Measurements from ENCODE around the gene HCN3. TPM values are rescaled to one million over a fixed set of nuclear protein-coding genes. Genes with fewer than 3 reads are reported as not detected.

The HCN3 gene
- total RNA-seq, 1 donor from 2014 or later = 1.0 TPM

GRCh38 chr1:155295183-155295941, 18.1 kb downstream of the HCN3 start:
- H3K4me3 ChIP-seq (ENCODE audit: low read length in 3 of 3) = peak overlapping the region in 1 of 3 donors; percentile 13
- peaks cover 4 to 16% (median 8%) of the 10 kb centered on the region in 3 donors for H3K4me1 ChIP-seq (ENCODE audit: control insufficient read depth in 3 of 3, insufficient read depth in 3 of 3, low read length in 3 of 3)
- no peaks in the 10 kb centered on the region for H3K36me3 ChIP-seq (ENCODE audit: control insufficient read depth in 3 of 3, insufficient read depth in 3 of 3, low read length in 3 of 3)
- H3K9ac ChIP-seq (ENCODE audit: low read depth in 1 of 3, low read length in 3 of 3) = no peak overlapping the region
- peaks cover 27 to 37% (median 29%) of the 10 kb centered on the region in 3 donors for H3K27me3 ChIP-seq (ENCODE audit: control insufficient read depth in 3 of 3, insufficient read depth in 3 of 3, low read length in 3 of 3)
- no peaks in the 10 kb centered on the region for H3K9me3 ChIP-seq (ENCODE audit: control insufficient read depth in 3 of 3, low read length in 3 of 3)
- no peak overlapping the region for H3K27ac ChIP-seq (ENCODE audit: low read depth, low read length)

- H3K27me3 ChIP-seq (ENCODE audit: control insufficient read depth in 3 of 3, insufficient read depth in 3 of 3, low read length in 3 of 3) = peaks cover 27 to 37% (median 29%) of the 10 kb centered on the region in 3 donors
- no peak overlapping the region for H3K4me3 ChIP-seq (ENCODE audit: low read length in 3 of 3)
- no peaks in the 10 kb centered on the region for H3K36me3 ChIP-seq (ENCODE audit: control insufficient read depth in 3 of 3, insufficient read depth in 3 of 3, low read length in 3 of 3)
- peaks cover 4 to 16% (median 8%) of the 10 kb centered on the region in 3 donors for H3K4me1 ChIP-seq (ENCODE audit: control insufficient read depth in 3 of 3, insufficient read depth in 3 of 3, low read length in 3 of 3)
- H3K9me3 ChIP-seq (ENCODE audit: control insufficient read depth in 3 of 3, low read length in 3 of 3) = no peaks in the 10 kb centered on the region
- H3K27ac ChIP-seq (ENCODE audit: low read depth, low read length) = no peak overlapping the region
- no peak overlapping the region for H3K9ac ChIP-seq (ENCODE audit: low read depth in 1 of 3, low read length in 3 of 3)
These were observed 18.6 kb downstream of the HCN3 start for GRCh38 chr1:155295942-155296267.

GRCh38 chr1:155296661-155297060, 19.4 kb downstream of the HCN3 start:
- Histone ChIP-seq H3K27ac (ENCODE audit: low read depth, low read length) (no peak overlapping the region), H3K9me3 (ENCODE audit: control insufficient read depth in 3 of 3, low read length in 3 of 3) (no peaks in the 10 kb centered on the region), H3K4me3 (ENCODE audit: low read length in 3 of 3) (no peak overlapping the region), H3K36me3 (ENCODE audit: control insufficient read depth in 3 of 3, insufficient read depth in 3 of 3, low read length in 3 of 3) (no peaks in the 10 kb centered on the region), H3K9ac (ENCODE audit: low read depth in 1 of 3, low read length in 3 of 3) (no peak overlapping the region), H3K27me3 (ENCODE audit: control insufficient read depth in 3 of 3, insufficient read depth in 3 of 3, low read length in 3 of 3) (peaks cover 27 to 37% (median 29%) of the 10 kb centered on the region in 3 donors), H3K4me1 (ENCODE audit: control insufficient read depth in 3 of 3, insufficient read depth in 3 of 3, low read length in 3 of 3) (peaks cover 4 to 16% (median 8%) of the 10 kb centered on the region in 3 donors)

- H3K4me1 ChIP-seq (ENCODE audit: control insufficient read depth in 3 of 3, insufficient read depth in 3 of 3, low read length in 3 of 3) = peaks cover 4 to 16% (median 8%) of the 10 kb centered on the region in 3 donors
- H3K27ac ChIP-seq (ENCODE audit: low read depth, low read length) = no peak overlapping the region
- H3K27me3 ChIP-seq (ENCODE audit: control insufficient read depth in 3 of 3, insufficient read depth in 3 of 3, low read length in 3 of 3) = peaks cover 27 to 37% (median 29%) of the 10 kb centered on the region in 3 donors
- H3K9ac ChIP-seq (ENCODE audit: low read depth in 1 of 3, low read length in 3 of 3) = no peak overlapping the region
- no peaks in the 10 kb centered on the region for H3K9me3 ChIP-seq (ENCODE audit: control insufficient read depth in 3 of 3, low read length in 3 of 3)
- no peaks in the 10 kb centered on the region for H3K36me3 ChIP-seq (ENCODE audit: control insufficient read depth in 3 of 3, insufficient read depth in 3 of 3, low read length in 3 of 3)
- no peak overlapping the region for H3K4me3 ChIP-seq (ENCODE audit: low read length in 3 of 3)
These were observed 20.1 kb downstream of the HCN3 start for GRCh38 chr1:155297384-155297783.

- H3K36me3 ChIP-seq (ENCODE audit: control insufficient read depth in 3 of 3, insufficient read depth in 3 of 3, low read length in 3 of 3) = no peaks in the 10 kb centered on the region
- H3K9ac ChIP-seq (ENCODE audit: low read depth in 1 of 3, low read length in 3 of 3) = no peak overlapping the region
- peaks cover 1 to 16% (median 5%) of the 10 kb centered on the region in 3 donors for H3K4me1 ChIP-seq (ENCODE audit: control insufficient read depth in 3 of 3, insufficient read depth in 3 of 3, low read length in 3 of 3)
- no peak overlapping the region for H3K4me3 ChIP-seq (ENCODE audit: low read length in 3 of 3)
- H3K9me3 ChIP-seq (ENCODE audit: control insufficient read depth in 3 of 3, low read length in 3 of 3) = no peaks in the 10 kb centered on the region
- H3K27me3 ChIP-seq (ENCODE audit: control insufficient read depth in 3 of 3, insufficient read depth in 3 of 3, low read length in 3 of 3) = peaks cover 12 to 16% (median 14%) of the 10 kb centered on the region in 3 donors
- H3K27ac ChIP-seq (ENCODE audit: low read depth, low read length) = no peak overlapping the region
These were observed 22.8 kb downstream of the HCN3 start for GRCh38 chr1:155300024-155300423.

- Histone ChIP-seq H3K27ac (ENCODE audit: low read depth, low read length) (no peak overlapping the region), H3K4me1 (ENCODE audit: control insufficient read depth in 3 of 3, insufficient read depth in 3 of 3, low read length in 3 of 3) (peaks cover 0 to 11% (median 0%) of the 10 kb centered on the region in 3 donors), H3K27me3 (ENCODE audit: control insufficient read depth in 3 of 3, insufficient read depth in 3 of 3, low read length in 3 of 3) (peaks cover 5 to 9% (median 7%) of the 10 kb centered on the region in 3 donors), H3K36me3 (ENCODE audit: control insufficient read depth in 3 of 3, insufficient read depth in 3 of 3, low read length in 3 of 3) (no peaks in the 10 kb centered on the region), H3K9me3 (ENCODE audit: control insufficient read depth in 3 of 3, low read length in 3 of 3) (no peaks in the 10 kb centered on the region), H3K9ac (ENCODE audit: low read depth in 1 of 3, low read length in 3 of 3) (no peak overlapping the region), H3K4me3 (ENCODE audit: low read length in 3 of 3) (no peak overlapping the region)
These were observed 23.5 kb downstream of the HCN3 start for GRCh38 chr1:155300553-155301329.

- Histone ChIP-seq H3K9me3 (ENCODE audit: control insufficient read depth in 3 of 3, low read length in 3 of 3) (no peaks in the 10 kb centered on the region), H3K27ac (ENCODE audit: low read depth, low read length) (no peak within 1 kb of the TSS), H3K9ac (ENCODE audit: low read depth in 1 of 3, low read length in 3 of 3) (no peak within 1 kb of the TSS), H3K36me3 (ENCODE audit: control insufficient read depth in 3 of 3, insufficient read depth in 3 of 3, low read length in 3 of 3) (no peaks in the 10 kb centered on the region), H3K27me3 (ENCODE audit: control insufficient read depth in 3 of 3, insufficient read depth in 3 of 3, low read length in 3 of 3) (peaks cover 0 to 5% (median 2%) of the 10 kb centered on the region in 3 donors), H3K4me1 (ENCODE audit: control insufficient read depth in 3 of 3, insufficient read depth in 3 of 3, low read length in 3 of 3) (peaks cover 0 to 11% (median 0%) of the 10 kb centered on the region in 3 donors), H3K4me3 (ENCODE audit: low read length in 3 of 3) (no peak within 1 kb of the TSS)
These were observed 24.1 kb downstream of the HCN3 start, which contains the start of gene PKLR for GRCh38 chr1:155301342-155301841. PKLR (minus strand) TSS chr1:155301438; CDS start chr1:155301395, 43 bp downstream.

- H3K27me3 ChIP-seq (ENCODE audit: control insufficient read depth in 3 of 3, insufficient read depth in 3 of 3, low read length in 3 of 3) = no peaks in the 10 kb centered on the region
- H3K27ac ChIP-seq (ENCODE audit: low read depth, low read length) = no peak overlapping the region
- no peak overlapping the region for H3K4me3 ChIP-seq (ENCODE audit: low read length in 3 of 3)
- peaks cover 0 to 2% (median 0%) of the 10 kb centered on the region in 3 donors for H3K36me3 ChIP-seq (ENCODE audit: control insufficient read depth in 3 of 3, insufficient read depth in 3 of 3, low read length in 3 of 3)
- peaks cover 5 to 11% (median 6%) of the 10 kb centered on the region in 3 donors for H3K4me1 ChIP-seq (ENCODE audit: control insufficient read depth in 3 of 3, insufficient read depth in 3 of 3, low read length in 3 of 3)
- H3K9me3 ChIP-seq (ENCODE audit: control insufficient read depth in 3 of 3, low read length in 3 of 3) = no peaks in the 10 kb centered on the region
- H3K9ac ChIP-seq (ENCODE audit: low read depth in 1 of 3, low read length in 3 of 3) = no peak overlapping the region
These were observed 27.3 kb downstream of the HCN3 start for GRCh38 chr1:155304558-155305063.

- Histone ChIP-seq H3K4me1 (ENCODE audit: control insufficient read depth in 3 of 3, insufficient read depth in 3 of 3, low read length in 3 of 3) (peaks cover 10 to 16% (median 16%) of the 10 kb centered on the region in 3 donors), H3K9ac (ENCODE audit: low read depth in 1 of 3, low read length in 3 of 3) (no peak overlapping the region), H3K9me3 (ENCODE audit: control insufficient read depth in 3 of 3, low read length in 3 of 3) (no peaks in the 10 kb centered on the region), H3K27ac (ENCODE audit: low read depth, low read length) (no peak overlapping the region), H3K4me3 (ENCODE audit: low read length in 3 of 3) (no peak overlapping the region), H3K36me3 (ENCODE audit: control insufficient read depth in 3 of 3, insufficient read depth in 3 of 3, low read length in 3 of 3) (peaks cover 0 to 2% (median 0%) of the 10 kb centered on the region in 3 donors), H3K27me3 (ENCODE audit: control insufficient read depth in 3 of 3, insufficient read depth in 3 of 3, low read length in 3 of 3) (no peaks in the 10 kb centered on the region)
These were observed 28.7 kb downstream of the HCN3 start for GRCh38 chr1:155305881-155306391.

Measured in skeletal muscle tissue (tissue), 4 donors.